H1 (cell line): ENCODE results near the gene ADD3. TPM values are rescaled to one million over a fixed set of nuclear protein-coding genes. Genes with fewer than 3 reads are reported as not detected.

Source experiments
- CTCF ChIA-PET: fragments of 300-600 bp; sonication (Branson Sonifier 250); formaldehyde crosslinking; loops from one replicate; lab custom pipeline; 2021; ENCODE audit not compliant: partially characterized antibody; lab: Charles Lee
- POLR2A ChIA-PET: fragments of 300-600 bp; sonication (Branson Sonifier 250); formaldehyde crosslinking; loops from one replicate; lab custom pipeline; 2021; ENCODE audit warnings: inconsistent platforms; ENCODE audit not compliant: partially characterized antibody; lab: Charles Lee
- DNase-seq, 2 experiments: peaks; one replicate each; pipeline versions ENCODE4 v3.0.0 to v3.0.0-alpha.2; 2010 to 2022; ENCODE audit warnings: low spot score in 2 of 2, low read depth in 1 of 2, mixed read lengths in 1 of 2
- FAIRE-seq: peaks from 2 replicates; lab custom pipeline; 2011; peaks lifted over from hg19 to GRCh38; lab: Jason Lieb, UNC
- H2AFZ ChIP-seq: 2 replicates; pipeline ENCODE4 v1.8.1; 2012; ENCODE audit warnings: low read length, inconsistent platforms
- H2AK5ac ChIP-seq: 2 replicates; pipeline ENCODE4 v1.6.1; 2013; ENCODE audit warnings: low read depth, low read length
- H2BK120ac ChIP-seq: replicated peaks from 2 replicates; pipeline ENCODE3; 2013; ENCODE audit warnings: low read depth, low read length, inconsistent platforms
- H2BK12ac ChIP-seq: 2 replicates; pipeline ENCODE4 v1.6.1; 2013; ENCODE audit warnings: low read depth, low read length
- H2BK15ac ChIP-seq: 2 replicates; pipeline ENCODE4 v1.6.1; 2013; ENCODE audit warnings: low read length
- H2BK20ac ChIP-seq: 2 replicates; pipeline ENCODE4 v1.6.1; 2013; ENCODE audit warnings: low read length
- H2BK5ac ChIP-seq: 2 replicates; pipeline ENCODE4 v1.6.1; 2013; ENCODE audit warnings: low read depth, low read length
- H3K14ac ChIP-seq: 2 replicates; pipeline ENCODE4 v1.6.1; 2013; ENCODE audit warnings: inconsistent platforms; ENCODE audit not compliant: insufficient read length
- H3K18ac ChIP-seq: 2 replicates; pipeline ENCODE4 v1.6.1; 2013; ENCODE audit warnings: low read length; ENCODE audit errors: extremely low read depth
- H3K23ac ChIP-seq: 2 replicates; pipeline ENCODE4 v1.6.1; 2013; ENCODE audit warnings: inconsistent platforms; ENCODE audit not compliant: insufficient read length
- H3K23me2 ChIP-seq: 2 replicates; pipeline ENCODE4 v1.6.1; 2013; ENCODE audit warnings: low read depth, low read length
- H3K27ac ChIP-seq: 2 replicates; pipeline ENCODE4 v1.6.1; 2011; ENCODE audit warnings: low read depth, low read length, inconsistent platforms
- H3K27me3 ChIP-seq, 4 experiments: replicated peaks in 1 of 4; 1 replicate in 1 of 4; 2 replicates in 3 of 4; pipeline versions ENCODE4 v1.6.1 to v1.8.1; 2011 to 2013; ENCODE audit warnings: low read length in 3 of 4, mild to moderate bottlenecking in 3 of 4, inconsistent platforms in 2 of 4, mixed read lengths in 2 of 4, moderate library complexity in 1 of 4; ENCODE audit not compliant: control insufficient read depth in 3 of 4, insufficient read depth in 3 of 4; ENCODE audit errors: extremely low read depth in 1 of 4
- H3K36me3 ChIP-seq, 4 experiments: 2 replicates each; pipeline versions ENCODE4 v1.6.1 to v1.8.1; 2011 to 2013; ENCODE audit warnings: mild to moderate bottlenecking in 4 of 4, low read length in 3 of 4, moderate library complexity in 2 of 4, control low read depth in 1 of 4, inconsistent platforms in 1 of 4; ENCODE audit not compliant: insufficient read depth in 4 of 4, control insufficient read depth in 2 of 4
- H3K4ac ChIP-seq: replicated peaks from 2 replicates; pipeline ENCODE3; 2013; ENCODE audit warnings: low read length, low read depth, mixed read lengths, inconsistent platforms; ENCODE audit not compliant: insufficient read length
- H3K4me1 ChIP-seq, 4 experiments: replicated peaks in 1 of 4; 1 replicate in 1 of 4; 2 replicates in 3 of 4; pipeline versions ENCODE4 v1.6.1 to v1.8.1; 2011 to 2013; ENCODE audit warnings: low read length in 3 of 4, inconsistent platforms in 2 of 4, mixed read lengths in 1 of 4; ENCODE audit not compliant: insufficient read depth in 4 of 4, control insufficient read depth in 3 of 4
- H3K4me2 ChIP-seq, 2 experiments: 2 replicates each; pipeline versions ENCODE4 v1.6.1 to v1.8.1; 2011 to 2013; ENCODE audit warnings: low read depth in 2 of 2, low read length in 2 of 2, control low read depth in 1 of 2, inconsistent platforms in 1 of 2, mild to moderate bottlenecking in 1 of 2; ENCODE audit not compliant: insufficient read depth in 1 of 2
- H3K4me3 ChIP-seq, 4 experiments: fragments of 200-600, 300-600 bp in 1 of 4; sonication (generic), shearing (Covaris generic), sonication (Bioruptor Twin) in 1 of 4; 2 replicates each; pipeline versions ENCODE4 v1.5.1 to v1.8.1; 2011 to 2016; ENCODE audit warnings: low read length in 4 of 4, low read depth in 3 of 4, control low read depth in 2 of 4, inconsistent platforms in 2 of 4, mild to moderate bottlenecking in 2 of 4, mixed read lengths in 1 of 4, moderate library complexity in 1 of 4; ENCODE audit not compliant: insufficient read depth in 2 of 4; ENCODE audit errors: extremely low read depth in 1 of 4
- H3K56ac ChIP-seq: replicated peaks from 2 replicates; pipeline ENCODE3; 2013; ENCODE audit warnings: low read depth, mild to moderate bottlenecking, mixed read lengths, low read length, inconsistent platforms; ENCODE audit not compliant: insufficient read length
- H3K79me1 ChIP-seq: 2 replicates; pipeline ENCODE4 v1.6.1; 2013; ENCODE audit warnings: low read depth, low read length, control low read depth
- H3K79me2 ChIP-seq, 2 experiments: 2 replicates each; pipeline versions ENCODE4 v1.6.1 to v1.8.1; 2012 to 2013; ENCODE audit warnings: low read length in 2 of 2, mild to moderate bottlenecking in 2 of 2, inconsistent platforms in 1 of 2; ENCODE audit not compliant: insufficient read depth in 2 of 2, control insufficient read depth in 1 of 2
- H3K9ac ChIP-seq, 4 experiments: replicated peaks in 1 of 4; 1 replicate in 1 of 4; 2 replicates in 3 of 4; pipeline versions ENCODE4 v1.6.1 to v1.8.1; 2011 to 2013; ENCODE audit warnings: low read depth in 3 of 4, low read length in 3 of 4, control low read depth in 2 of 4, mild to moderate bottlenecking in 2 of 4, moderate library complexity in 2 of 4, inconsistent platforms in 1 of 4; ENCODE audit errors: extremely low read depth in 1 of 4
- H3K9me3 ChIP-seq, 2 experiments: 2 replicates each; pipeline versions ENCODE4 v1.6.1 to v1.8.1; 2012 to 2013; ENCODE audit warnings: mild to moderate bottlenecking in 2 of 2, moderate library complexity in 2 of 2, control low read depth in 1 of 2, inconsistent platforms in 1 of 2, low read depth in 1 of 2, low read length in 1 of 2, mixed read lengths in 1 of 2; ENCODE audit not compliant: insufficient read depth in 2 of 2
- H4K20me1 ChIP-seq, 2 experiments: replicated peaks in 1 of 2; 2 replicates each; pipeline versions ENCODE3 to v1.8.1; 2011 to 2013; ENCODE audit warnings: inconsistent platforms in 2 of 2, low read length in 2 of 2, mild to moderate bottlenecking in 1 of 2; ENCODE audit not compliant: insufficient read depth in 2 of 2, control insufficient read depth in 1 of 2
- H4K5ac ChIP-seq: 2 replicates; pipeline ENCODE4 v1.6.1; 2013; ENCODE audit warnings: low read length, low read depth, mixed read lengths, inconsistent platforms; ENCODE audit not compliant: insufficient read length
- H4K8ac ChIP-seq: 2 replicates; pipeline ENCODE4 v1.8.0; 2013; ENCODE audit warnings: mild to moderate bottlenecking, moderate library complexity, low read length, inconsistent platforms; ENCODE audit not compliant: insufficient read depth; ENCODE audit errors: extremely low read depth
- H4K91ac ChIP-seq: replicated peaks from 2 replicates; pipeline ENCODE3; 2013; ENCODE audit warnings: low read length, mixed read lengths, inconsistent platforms; ENCODE audit not compliant: insufficient read length
- CEBPB ChIP-seq: IDR thresholded peaks from 2 replicates; pipeline ENCODE4 v1.6.1; 2012; ENCODE audit warnings: low read depth, low read length
- RNF2 ChIP-seq: fragments of 200-900, 300-1000 bp; sonication (generic); IDR thresholded peaks from 2 replicates; pipeline ENCODE4 v1.7.1; 2016; ENCODE audit warnings: borderline replicate concordance, low read depth, mild to moderate bottlenecking, antibody characterized with exemption, low read length; ENCODE audit not compliant: poor library complexity, severe bottlenecking; ENCODE audit errors: missing control alignments
- SIRT6 ChIP-seq: IDR thresholded peaks from one replicate; pipeline ENCODE4 v1.7.1; 2012; ENCODE audit warnings: low read length, inconsistent platforms
- SP4 ChIP-seq: IDR thresholded peaks from 2 replicates; pipeline ENCODE4 v1.6.1; 2012; ENCODE audit warnings: low read length, inconsistent platforms
- WGBS, 2 experiments: shearing (Covaris generic) in 1 of 2; methylation state at CpG; one replicate each; pipeline versions ENCODE4 v1.1.6 to v1.1.7; 2013 to 2015; ENCODE audit warnings: low lambda C conversion rate in 2 of 2, mixed read lengths in 2 of 2, inconsistent platforms in 1 of 2, low coverage in 1 of 2, missing lambda C conversion rate in 1 of 2; ENCODE audit not compliant: insufficient replicate concordance in 2 of 2, insufficient coverage in 1 of 2, insufficient read length in 1 of 2; ENCODE audit errors: extremely low coverage in 1 of 2, missing lambda C conversion rate in 1 of 2; 5-methylcytosine and 5-hydroxymethylcytosine counted together
- polyA plus RNA-seq, 7 experiments: library from polyadenylated mRNA; depleted of rRNA in 3 of 7; stranded (reverse) in 5 of 7; unstranded in 2 of 7; fragments of >200 nt in 5 of 7; fragments of 200-250 nt in 2 of 7; gene quantifications; 1 replicate in 5 of 7; 2 replicates in 1 of 7; 4 replicates in 1 of 7; pipeline versions ENCODE4 v1.2.1 to v1.2.3, GENCODE V29; 2011 to 2013; ENCODE audit warnings: missing spikeins in 2 of 7, mixed read lengths in 2 of 7
- total RNA-seq: library from RNA; stranded (reverse); fragmentation: NEBNext Ultra II Directional; extraction: Animal tissue kit (Norgen Biotek cat#: 25700); gene quantifications from 2 replicates; pipeline ENCODE4 v1.2.1, GENCODE V29; 2021

The ADD3 gene
- total and polyA plus RNA-seq, 2 of the 8 experiments (the other 6 are each of a cell fraction or from before 2014, with no cell fraction given): 44.7 to 85.6 TPM

- Histone ChIP-seq H3K9me3 (no peaks in the 10 kb centered on the region), H3K4me1 (peaks cover 2 to 8% (median 4%) of the 10 kb centered on the region in 4 experiments), H2BK12ac (no peak overlapping the region), H3K14ac (no peak overlapping the region), H3K4me2 (no peak overlapping the region; a peak in 1 of 4 replicates), H4K5ac (no peak overlapping the region), H3K23ac (no peak overlapping the region), H3K9ac (no peak overlapping the region), H2BK5ac (no peak overlapping the region), H4K20me1 (peaks cover 0 to 5% of the 10 kb centered on the region in 2 experiments), H2BK120ac (no peak overlapping the region), H3K36me3 (no peaks in the 10 kb centered on the region), H2AK5ac (no peak overlapping the region), H3K23me2 (no peaks in the 10 kb centered on the region), H2BK15ac (no peak overlapping the region), H3K4ac (no peak overlapping the region), H3K27ac (no peak overlapping the region), H3K18ac (no peak overlapping the region), H3K56ac (no peak overlapping the region), H3K4me3 (no peak overlapping the region), H2AFZ (no peak overlapping the region; the same call in 1 of the 2 replicates), H3K79me2 (no peaks in the 10 kb centered on the region), H3K27me3 (peaks cover 0 to 36% (median 13%) of the 10 kb centered on the region in 4 experiments; a peak in 6 of 7 replicates), H4K8ac (no peak overlapping the region), H3K79me1 (no peaks in the 10 kb centered on the region), H2BK20ac (no peak overlapping the region), H4K91ac (no peak overlapping the region)
- ChIA-PET CTCF (interaction anchor here (0.6 to 2.7 kb wide), 11 partner anchors 8 to 522 kb away, joined by 3 to 16 read pairs (median 4); no protein-coding TSS in a partner anchor), POLR2A (interaction anchor here (0.6 to 1.3 kb wide), 2 partner anchors 29 to 53 kb away, joined by 3 read pairs; no protein-coding TSS in a partner anchor)
- 87% methylated on average over 11 of the region's 11 CpGs; no CpG with 5 or more reads in 1 of the 2 experiments for WGBS, 2 experiments
- no peak for FAIRE-seq
- peak in 1 of 2 experiments; percentile 39 for DNase-seq
- TF ChIP-seq SIRT6 (no peak), SP4 (no peak), RNF2 (no peak), CEBPB (no peak)
Observed at GRCh38 chr10:110158051-110159005, 150.5 kb downstream of the ADD3 start.
